SIG-M5 treated with dmso at 0.1 percent for 504 hours (cell line): Measurements from ENCODE around the gene CHD9.
A peak's percentile ranks its signal among the peaks of the same experiment; 100 is the strongest.
"Not testable (repeated sequence)": the region's sequence is repeated elsewhere in the genome, so short reads cannot be mapped to it uniquely, and the experiment has no call there.

Source experiments
- DNase-seq: peaks from one replicate; lab custom pipeline; 2025; ENCODE audit not compliant: unreplicated experiment; lab: John Stamatoyannopoulos, UW

The CHD9 gene

DNA sequence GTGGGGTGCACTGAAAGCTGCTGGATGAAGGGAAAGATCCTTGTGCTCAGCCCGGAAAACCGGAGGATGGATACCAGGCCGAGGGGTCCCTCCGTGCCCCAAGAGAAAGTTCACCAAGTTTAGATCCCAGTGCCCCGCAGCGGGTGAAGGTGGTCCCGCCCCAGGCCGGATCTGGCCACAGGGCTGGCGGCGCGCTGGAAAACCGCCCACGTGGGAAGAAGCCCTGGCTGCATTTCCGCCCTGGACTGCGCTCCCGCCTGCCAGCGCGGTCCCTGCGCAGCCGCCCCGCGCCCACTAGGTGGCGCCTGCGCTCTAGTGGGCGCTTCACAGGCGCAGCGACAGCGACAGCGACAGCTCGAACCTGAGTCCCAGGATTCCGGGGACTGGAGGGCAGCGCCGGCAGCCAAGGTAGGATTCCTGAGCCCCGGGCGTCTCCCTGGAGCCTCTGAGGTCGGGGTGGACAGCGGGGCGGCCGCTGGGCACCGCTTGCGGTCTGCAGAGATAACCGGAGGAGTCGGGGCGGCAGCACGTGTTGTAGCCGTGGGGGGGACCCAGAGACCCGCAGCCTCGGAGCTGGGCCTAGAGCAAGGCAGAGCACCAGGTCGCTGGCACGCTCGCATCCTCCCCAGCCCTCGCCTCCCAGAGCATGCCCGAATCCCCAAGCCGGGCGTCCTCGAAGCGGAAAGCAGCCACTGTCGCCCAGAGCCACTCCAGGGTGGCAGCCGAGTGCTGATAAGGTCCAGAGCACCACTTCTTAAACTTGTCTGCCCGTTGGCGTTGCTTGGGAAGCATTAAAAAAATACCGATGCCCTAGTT is at the start of gene CHD9:
Gene CHD9 (plus strand): TSS at position 322 of the 816 bp plus-strand sequence. CDS start 101,099 bp downstream, outside the sequence.
- peak; percentile 83 for DNase-seq

- no peak for DNase-seq
Observed at GRCh38 chr16:53007095-53007494, 47.7 kb upstream of the CHD9 start.

- no peak for DNase-seq
Observed at GRCh38 chr16:53014287-53014686, 40.5 kb upstream of the CHD9 start.

DNA sequence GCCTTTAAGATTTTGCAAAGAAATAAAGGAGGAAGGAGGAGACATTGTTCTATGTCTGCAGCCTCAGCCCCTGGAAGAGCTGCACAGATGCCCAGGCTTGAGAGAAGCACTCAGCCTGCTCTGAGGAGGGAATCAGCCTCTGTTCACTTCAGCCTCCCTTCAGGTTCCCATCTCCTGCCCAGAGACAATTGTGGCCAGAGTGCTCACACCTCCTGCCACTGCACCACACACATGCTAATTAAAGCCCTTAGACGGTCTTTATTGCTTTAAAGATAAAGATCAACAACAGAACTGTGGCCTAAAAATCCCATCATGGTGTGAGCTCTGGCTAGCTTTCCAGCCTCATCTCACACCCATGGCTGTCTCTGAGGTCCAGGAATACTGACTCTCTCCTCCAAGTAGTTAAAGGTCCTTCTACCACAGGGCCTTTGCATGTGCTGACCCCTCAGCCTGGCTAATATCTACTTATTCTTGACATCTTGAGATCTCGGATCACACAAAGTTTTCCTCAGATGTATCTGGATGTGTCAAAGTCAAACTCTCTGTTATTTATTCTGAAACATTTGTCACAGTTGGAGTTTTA is 35.9 kb upstream of the CHD9 start:
- no peak for DNase-seq

- DNase-seq, result peak; percentile 49
Observed at GRCh38 chr16:53022374-53022773, 32.4 kb upstream of the CHD9 start.

GRCh38 chr16:53024045-53024444 is 30.7 kb upstream of the CHD9 start:
- no peak for DNase-seq

GRCh38 chr16:53029971-53030370 is 24.8 kb upstream of the CHD9 start:
- no peak for DNase-seq

GRCh38 chr16:53031323-53031942 is 23.4 kb upstream of the CHD9 start:
- DNase-seq, result no peak

- no peak for DNase-seq
Observed at GRCh38 chr16:53034306-53034705, 20.5 kb upstream of the CHD9 start.

DNA sequence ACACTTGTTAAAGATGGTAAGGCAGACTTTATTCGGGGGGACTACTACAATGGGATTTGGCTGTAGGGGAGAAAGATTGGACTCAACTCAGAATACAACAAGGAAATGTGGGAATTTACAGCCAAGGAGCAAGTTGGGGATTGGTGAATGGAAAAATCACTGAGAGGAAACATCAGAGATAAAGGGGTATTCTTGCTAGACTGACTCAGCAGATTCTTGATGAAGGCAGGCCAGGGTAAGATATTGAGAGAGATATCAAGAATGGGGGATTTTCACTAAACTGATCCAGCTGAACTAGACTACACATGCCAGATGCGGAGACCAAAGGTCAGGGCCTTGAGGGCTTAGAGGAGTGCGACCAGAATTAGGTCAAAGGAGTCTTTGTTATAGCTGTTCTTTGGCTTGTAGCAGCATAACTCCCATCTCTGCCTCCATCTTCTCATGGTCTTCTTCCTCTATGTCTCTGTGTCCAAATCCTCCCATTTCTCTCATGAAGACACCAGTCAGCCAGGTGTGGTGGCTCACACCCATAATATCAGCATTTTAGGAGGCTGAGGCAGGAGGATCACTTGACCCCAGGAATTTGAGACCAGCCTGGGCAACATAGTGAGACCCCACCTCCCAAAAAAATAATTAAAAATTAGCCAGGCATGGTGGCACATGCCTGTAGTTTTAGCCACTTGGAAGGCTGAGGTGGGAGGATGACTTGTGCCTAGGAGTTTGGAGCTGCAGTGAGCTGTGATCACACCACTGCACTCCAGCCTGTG is 19.4 kb upstream of the CHD9 start:
- no peak for DNase-seq

GRCh38 chr16:53036066-53036465 is 18.7 kb upstream of the CHD9 start:
- no peak for DNase-seq

DNA sequence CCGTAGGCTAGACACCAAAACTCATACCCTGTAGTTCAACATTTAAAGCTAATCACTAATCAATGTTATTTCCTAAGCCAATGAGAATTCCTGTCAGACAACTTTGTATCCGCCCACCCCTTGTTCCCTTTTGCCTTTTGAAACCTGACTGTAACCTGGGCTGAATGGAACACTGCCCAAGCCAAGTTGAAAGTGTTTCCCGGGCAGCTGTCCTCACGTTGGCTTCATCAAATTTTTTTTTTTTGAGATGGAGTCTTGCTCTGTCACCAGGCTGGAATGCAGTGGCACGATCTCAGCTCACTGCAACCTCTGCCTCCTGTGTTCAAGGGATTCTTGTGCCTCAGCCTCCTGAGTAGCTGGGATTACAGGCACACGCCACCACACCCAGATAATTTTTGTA is 18.1 kb upstream of the CHD9 start:
- not testable (repeated sequence) for DNase-seq

DNA sequence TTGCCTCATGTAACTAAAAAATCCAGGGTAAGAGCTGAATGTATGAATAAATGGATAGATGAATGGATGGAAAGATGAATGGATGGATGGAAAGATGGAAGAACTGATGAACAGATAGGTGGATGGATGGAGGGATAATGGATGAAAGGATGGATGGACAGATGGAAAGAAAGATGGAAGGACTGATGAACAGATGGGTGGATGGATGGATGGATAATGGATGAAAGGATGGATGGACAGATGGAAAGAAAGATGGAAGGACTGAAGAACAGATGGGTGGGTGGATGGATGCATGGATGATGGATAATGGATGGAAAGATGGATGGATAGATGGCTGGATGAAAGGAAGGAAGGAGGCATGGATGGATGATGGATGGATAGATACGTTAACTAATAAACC is 14.0 kb upstream of the CHD9 start:
- no peak for DNase-seq

DNA sequence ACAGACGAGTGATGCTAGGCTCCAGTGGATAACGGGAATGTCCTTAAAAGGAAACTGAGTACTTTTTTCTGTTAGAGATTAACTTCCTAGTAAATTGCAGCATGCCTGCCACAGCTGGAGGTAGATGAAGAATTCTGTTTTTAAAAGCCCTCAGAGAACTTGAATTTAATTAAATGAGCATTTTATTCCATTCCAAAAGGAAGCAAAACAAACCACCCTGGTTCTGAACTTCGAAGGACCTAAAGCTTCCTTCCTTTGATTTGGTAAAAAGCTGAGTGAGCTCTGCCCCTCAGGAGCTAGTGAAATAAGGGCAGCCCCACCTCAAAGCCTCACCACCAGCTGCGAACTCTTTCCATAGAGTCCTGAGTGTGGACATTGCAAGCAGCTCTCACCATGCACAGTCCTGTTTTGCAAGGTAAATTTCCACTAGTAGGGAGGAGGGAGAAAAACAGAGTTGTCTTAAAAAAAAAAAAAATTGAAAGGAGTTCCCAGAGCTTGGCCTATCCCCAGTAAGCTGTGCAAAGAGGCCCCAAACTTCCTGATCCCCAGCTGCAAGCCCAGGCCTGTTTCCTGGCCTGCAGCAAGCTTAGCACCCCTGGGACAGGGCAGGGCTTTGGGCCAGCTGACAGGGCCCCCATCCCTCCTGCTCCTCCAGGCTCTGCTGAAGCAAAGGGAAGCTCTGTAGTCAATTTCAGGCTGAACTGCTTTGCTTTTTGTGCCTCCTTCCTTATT is 13.3 kb upstream of the CHD9 start:
- peak; percentile 24 for DNase-seq

DNA sequence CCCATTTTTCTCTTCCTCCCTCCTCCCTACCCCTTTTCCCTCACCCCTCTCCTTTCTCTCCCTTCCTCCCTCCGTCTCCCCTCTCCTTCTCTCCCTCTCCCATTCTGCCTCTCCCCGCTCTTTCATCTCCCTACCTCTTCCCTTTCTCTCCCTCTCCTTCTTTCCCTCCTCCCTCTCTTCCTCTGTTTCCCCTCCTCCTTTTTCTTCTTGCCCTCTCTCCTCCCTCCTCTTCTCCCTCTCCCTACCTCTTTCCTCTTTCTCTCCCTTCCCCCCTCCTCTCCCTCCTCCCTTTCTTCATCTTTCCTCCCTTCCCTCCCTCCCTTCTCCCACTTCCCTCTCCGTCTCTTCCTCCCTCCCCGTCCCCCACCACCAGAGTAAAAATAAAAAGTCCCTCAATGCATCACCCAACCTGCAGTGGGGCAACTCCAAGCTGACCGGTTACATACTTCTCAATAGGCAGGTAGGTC is 12.5 kb upstream of the CHD9 start:
- DNase-seq, result no peak

DNA sequence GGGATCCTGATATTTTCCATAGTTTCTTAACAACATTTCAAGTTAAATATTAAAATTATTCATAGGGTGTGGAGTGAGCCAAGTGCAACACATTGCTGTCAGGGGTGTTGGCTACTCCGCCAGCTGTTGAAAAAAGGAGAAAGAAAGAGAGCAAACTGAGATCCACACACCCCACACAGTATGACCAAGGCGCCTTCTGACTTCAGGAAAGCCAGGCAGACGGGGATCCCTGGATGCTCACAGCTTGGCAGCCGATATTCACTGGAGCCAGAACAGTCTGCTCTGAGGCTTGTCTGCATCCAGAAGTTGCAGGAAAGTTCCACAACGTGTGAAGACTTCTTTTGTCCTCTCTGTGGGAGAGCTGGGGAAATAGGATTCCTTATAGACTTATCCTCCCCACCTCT is 11.4 kb upstream of the CHD9 start:
- DNase-seq, result no peak

DNA sequence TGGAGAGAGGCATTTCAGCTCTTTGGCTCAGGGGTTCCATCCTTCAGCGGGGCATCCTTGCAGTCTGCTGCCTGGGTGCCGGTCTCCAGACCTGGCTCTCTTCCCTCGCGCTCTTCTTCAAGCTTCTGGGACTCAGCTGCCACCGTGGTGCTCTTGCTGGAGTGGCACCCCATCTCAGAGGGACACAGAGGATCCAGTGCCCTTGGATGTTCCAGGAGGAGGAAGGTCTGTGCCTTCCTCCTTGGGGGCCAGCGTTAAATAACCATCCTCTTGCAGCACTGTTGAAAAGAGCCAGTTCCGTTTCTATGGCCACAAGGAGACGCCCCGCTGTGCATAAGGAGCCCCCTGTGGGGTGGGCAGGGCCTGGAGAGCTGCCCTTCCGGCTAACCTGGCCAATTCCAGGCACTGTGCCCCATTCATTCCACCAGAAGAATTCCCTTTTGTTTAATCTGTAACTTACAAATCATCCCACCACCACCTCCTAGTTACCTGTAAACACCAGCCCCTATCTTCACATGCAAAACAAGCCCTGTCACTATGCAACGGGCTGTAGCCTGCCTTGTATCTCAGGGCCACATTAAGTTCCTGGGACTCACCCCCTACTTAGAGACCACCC is 10.7 kb upstream of the CHD9 start:
- DNase-seq, result no peak

DNA sequence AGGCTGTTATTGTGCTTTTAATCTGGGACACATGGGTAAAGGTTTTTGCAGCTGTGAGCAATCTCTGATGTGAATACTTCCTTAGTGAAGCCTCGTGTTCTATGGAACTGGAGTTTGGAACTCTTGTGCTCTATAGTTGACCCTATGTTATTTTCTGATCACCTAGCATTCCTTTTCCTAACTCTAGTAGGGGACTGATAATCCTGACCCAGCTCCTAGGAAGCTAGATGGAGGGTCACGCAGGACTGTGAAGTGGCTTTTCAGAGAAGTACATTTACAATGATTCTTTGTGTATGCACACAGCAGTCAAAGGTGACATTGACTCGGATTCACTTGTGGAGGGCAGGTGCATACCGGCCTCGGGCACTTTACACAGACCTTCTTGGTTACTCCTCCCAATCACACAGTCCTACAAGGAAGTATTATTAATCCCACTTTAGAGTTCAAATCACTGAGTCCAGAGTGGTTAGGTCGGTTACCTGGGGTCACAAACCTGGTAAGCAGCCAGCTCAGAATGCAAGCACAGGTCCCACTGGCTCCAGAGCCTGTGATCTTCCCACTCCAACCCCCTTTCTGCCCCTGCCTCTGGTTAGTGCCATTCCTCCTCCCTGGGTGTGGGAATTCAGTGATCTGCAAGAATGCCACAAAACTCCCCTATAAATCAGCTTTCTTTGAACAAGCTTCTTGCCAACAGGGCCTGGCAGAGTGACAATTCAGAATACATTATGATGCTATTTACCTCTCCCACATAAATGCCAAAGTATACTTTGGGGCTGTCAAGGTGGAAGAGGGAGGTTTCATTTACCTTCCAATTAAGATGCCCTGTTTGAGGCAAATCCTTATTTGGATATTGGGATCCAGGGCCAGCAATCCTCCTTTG is 9.2 kb upstream of the CHD9 start:
- no peak for DNase-seq

- not testable (repeated sequence) for DNase-seq
Observed at GRCh38 chr16:53047515-53047914, 7.3 kb upstream of the CHD9 start.
